ENCODE measurements around the gene FEM1A.
"Not testable (repeated sequence)": the region's sequence is repeated elsewhere in the genome, so short reads cannot be mapped to it uniquely, and the experiment has no call there.

FEM1A gene, protein sequence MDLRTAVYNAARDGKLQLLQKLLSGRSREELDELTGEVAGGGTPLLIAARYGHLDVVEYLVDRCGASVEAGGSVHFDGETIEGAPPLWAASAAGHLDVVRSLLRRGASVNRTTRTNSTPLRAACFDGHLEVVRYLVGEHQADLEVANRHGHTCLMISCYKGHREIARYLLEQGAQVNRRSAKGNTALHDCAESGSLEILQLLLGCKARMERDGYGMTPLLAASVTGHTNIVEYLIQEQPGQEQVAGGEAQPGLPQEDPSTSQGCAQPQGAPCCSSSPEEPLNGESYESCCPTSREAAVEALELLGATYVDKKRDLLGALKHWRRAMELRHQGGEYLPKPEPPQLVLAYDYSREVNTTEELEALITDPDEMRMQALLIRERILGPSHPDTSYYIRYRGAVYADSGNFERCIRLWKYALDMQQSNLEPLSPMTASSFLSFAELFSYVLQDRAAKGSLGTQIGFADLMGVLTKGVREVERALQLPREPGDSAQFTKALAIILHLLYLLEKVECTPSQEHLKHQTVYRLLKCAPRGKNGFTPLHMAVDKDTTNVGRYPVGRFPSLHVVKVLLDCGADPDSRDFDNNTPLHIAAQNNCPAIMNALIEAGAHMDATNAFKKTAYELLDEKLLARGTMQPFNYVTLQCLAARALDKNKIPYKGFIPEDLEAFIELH

DNA sequence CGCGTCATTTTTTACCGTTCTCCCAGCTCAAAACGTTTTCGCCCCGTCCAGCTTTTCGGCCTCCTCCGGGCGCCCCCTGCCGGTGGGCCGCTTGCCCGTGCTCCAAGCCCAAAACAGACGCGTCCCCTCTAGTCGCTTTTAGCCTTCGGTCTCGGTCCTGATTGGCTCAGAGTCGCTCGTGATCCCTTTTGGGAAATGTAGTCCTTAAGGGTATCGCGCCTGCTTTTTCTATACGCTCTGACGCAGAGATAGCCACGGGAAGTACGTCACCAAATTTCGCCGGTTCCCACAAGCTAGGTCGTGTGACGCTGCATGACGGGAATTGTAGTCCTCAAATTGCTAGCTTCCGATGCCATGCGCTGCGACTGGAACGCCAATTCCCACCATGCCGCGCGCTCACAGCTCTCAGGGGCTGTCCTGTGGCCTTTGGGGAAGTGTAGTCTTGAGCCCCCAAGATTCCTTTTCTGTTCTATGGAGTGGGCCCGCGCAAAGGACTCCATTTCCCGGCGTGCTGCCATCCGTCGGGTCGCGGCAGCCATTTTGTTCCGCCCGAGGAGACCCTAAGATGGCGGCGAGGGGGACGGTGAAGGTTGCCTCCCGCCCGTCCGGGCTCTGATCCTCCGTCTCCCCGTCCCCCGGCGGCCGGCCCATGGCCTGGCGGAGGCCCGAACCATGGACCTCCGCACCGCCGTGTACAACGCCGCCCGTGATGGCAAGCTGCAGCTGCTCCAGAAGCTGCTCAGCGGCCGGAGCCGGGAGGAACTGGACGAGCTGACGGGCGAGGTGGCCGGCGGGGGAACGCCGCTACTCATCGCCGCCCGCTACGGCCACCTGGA lies at the start of gene FEM1A:
Gene FEM1A (plus strand): TSS at position 552 of the 836 bp plus-strand sequence. CDS start 121 bp downstream, at position 673.
- peak; percentile 99 for DNase-seq

DNA sequence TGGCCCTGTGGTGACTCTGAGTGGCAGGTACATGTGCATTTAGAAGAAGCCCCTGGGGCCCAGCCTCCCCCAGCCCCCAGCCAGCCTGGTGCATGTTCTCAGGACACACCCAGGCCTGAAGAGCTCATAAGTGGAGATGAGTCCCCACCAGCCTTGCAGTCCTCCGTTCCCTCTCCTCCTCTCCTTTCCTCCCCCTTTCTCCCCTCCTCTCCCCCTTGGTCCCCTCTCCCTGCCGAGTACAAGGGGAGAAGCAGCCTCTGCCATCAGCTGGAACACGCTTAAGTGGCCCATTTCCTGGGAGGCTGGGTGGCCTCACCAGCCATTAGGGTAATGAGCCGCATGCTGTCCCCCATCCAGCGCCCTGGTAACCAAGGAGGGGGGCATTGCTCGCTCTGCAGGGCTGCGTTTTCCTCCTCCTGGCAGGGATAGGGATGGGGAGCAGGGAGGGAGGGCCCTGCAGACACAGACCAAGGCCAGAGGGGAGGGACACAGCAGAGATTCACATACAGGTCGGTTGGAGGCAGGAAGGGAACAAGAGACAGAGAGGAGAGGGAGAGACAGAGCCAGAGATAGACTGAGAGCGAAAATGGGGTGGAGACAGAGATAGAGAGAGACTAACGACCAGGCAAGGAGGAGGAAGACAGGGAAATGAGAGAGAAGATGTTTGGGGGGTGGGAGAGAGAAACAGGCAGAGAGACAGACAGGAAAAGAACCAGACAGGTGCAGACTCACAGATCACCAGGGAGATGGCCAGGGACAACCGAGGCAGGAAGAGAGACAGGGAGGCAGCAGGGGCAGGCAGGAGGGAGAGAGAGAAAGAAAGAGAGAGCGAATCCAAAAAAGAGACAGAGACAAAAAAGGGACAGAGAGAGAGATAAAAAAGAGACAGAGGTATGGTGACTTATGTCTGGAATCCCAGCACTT lies 48.5 kb upstream of the FEM1A start:
- DNase-seq, result no peak

- no peak for DNase-seq
Observed at GRCh38 chr19:4744451-4745174, 46.9 kb upstream of the FEM1A start.

GRCh38 chr19:4745175-4745574 lies 46.4 kb upstream of the FEM1A start:
- not testable (repeated sequence) for DNase-seq

DNA sequence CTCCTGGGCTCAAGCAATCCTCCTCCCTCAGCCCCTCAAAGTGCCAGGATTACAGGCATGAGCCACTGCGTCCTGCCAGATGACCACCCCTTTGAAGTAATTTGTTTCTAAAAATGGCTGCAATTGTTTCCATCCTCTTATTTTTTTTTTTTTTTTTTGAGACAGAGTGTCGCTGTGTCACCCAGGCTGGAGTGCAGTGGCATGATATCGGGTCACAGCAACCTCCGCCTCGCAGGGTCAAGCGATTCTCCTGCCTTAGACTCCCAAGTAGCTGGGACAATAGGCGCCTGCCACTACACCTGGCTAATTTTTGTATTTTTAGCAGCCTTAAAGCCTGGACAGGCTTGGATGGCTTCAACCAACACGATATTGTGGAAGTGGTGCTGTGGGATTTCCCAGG lies 45.5 kb upstream of the FEM1A start:
- DNase-seq, result no peak

DNA sequence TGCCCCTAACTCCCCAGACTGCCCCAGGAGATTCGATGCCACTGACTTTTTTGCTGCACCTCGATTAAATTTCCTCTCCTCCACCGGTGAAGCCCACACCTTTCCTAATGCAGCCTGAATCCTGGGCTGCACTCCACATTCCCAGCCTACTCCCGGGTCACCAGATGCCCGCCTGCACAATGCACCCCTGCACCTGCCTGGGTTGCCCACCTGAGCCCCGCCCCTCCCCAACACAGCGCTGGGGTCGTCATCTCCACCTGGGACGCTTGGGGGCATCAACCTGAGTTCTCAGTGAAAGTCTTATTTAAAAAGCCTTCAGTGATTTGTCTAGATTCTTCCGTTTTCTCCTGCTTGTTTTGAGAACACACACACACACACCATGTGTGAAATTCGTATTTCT lies 43.3 kb upstream of the FEM1A start:
- no peak for DNase-seq

GRCh38 chr19:4748589-4748988 lies 42.9 kb upstream of the FEM1A start:
- DNase-seq, result no peak

DNA sequence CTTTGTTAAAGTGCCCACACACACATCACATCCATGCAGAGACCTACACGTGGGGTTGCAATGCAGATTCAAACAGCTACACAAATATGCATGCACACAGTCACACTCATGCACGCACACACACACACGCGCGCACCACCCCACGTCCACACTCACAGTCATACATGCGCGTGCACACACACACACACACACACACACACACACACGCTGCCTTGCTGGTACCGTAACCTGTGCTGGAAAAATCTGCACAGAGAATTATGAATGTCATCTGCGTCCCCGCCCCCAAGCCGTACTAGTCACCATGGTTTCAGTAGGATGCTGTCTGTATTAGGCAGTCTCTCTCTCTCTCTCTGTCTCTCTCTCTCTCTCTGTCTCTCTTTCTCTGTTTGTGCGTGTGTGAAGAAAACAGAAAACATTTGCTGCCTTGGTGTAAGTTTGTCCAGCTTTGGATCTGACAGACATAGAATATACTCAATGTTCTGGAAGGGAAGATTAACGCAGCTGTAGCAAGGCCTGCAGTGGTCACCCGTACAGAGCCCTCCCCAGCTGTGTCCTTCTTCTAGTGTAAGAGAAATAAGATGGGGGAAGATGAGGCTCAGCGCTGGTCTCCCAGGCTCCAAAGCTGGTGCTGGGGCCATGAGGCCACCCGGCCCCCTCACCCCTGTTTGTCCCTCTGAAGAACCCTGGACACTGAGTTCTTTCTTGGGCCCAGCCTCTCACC lies 41.5 kb upstream of the FEM1A start:
- no peak for DNase-seq

- peak; percentile 46 for DNase-seq
Observed at GRCh38 chr19:4754248-4754647, 37.3 kb upstream of the FEM1A start.

DNA sequence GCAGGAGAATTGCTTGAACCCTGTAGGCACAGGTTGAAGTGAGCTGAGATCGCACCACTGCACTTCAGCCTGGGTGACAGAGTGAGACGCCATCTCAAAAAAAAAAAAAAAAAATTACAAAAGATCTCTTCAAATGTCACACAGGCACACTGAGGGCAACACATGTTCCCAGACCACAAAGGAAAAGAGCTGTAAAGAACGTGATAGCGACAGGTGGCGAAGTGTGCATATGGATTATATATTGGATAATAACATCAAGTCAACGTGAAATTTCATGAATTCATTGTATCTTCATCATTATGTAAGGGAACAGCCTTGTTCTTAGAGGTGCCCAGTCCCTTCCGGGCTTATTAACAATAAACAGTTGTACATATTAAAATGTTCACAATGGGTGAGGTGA lies 36.1 kb upstream of the FEM1A start:
- DNase-seq, result no peak

GRCh38 chr19:4758082-4758481 lies 33.5 kb upstream of the FEM1A start:
- DNase-seq, result no peak

DNA sequence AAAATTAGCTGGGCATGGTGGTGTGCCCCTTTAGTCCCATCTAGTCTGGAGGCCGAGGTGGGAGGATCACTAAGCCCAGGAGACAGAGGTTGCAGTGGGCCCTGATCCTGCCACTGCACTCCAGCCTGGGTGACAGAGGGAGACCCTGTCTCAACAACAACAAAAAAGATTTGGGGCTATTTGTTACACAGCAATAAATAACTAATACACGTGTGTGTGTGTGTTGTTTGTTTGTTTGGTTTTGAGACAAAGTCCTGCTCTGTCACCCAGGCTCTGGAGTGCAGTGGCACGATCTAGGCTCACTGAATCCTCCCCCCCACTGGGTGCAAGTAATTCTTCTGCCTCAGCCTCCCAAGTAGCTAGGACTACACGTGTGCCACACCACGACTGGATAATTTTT lies 32.9 kb upstream of the FEM1A start:
- DNase-seq, result no peak

DNA sequence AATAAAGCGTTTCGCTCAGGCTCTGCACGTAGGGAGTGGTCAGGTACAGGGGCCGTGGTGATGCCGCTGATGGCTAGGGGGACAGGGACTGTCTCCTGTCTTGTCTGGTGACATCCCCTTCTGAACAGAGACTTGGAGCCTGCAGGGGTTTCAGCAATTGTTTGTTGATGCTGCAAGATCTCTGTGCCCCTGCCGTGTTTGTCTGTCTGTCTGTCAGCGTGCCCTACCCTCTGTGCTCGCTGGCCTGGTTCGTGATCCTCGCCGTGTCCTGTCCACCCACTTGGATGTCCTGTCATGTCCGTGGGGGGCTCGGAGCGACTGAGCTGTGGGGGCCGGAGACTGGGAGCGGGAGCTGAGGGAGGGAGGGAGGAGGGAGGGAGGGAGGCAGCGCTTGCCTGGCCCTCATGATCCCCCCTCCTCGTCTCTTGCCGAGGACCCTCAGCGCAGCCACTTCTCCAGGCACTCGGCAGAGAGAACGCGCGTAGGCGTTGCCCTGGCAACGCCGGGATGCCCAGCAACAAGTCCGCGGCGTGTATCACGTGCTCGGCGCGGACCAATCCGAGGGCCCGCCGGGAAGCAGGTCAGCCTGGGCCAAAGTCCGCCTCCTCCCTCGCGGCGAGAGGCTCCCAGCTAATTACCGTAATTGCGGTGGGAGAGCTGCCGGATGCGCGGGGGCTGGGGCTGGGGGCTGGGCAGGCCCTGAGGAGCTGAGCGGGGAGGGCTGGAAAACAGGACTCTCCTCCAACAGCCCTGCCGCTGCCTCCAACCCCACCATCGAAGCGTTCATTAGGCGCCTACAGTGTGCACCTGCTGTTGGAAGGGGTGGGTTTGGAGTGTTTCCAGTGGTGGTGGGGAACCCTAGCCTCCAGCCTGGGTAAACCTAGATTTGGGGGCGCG lies 31.9 kb upstream of the FEM1A start:
- peak; percentile 80 for DNase-seq

DNA sequence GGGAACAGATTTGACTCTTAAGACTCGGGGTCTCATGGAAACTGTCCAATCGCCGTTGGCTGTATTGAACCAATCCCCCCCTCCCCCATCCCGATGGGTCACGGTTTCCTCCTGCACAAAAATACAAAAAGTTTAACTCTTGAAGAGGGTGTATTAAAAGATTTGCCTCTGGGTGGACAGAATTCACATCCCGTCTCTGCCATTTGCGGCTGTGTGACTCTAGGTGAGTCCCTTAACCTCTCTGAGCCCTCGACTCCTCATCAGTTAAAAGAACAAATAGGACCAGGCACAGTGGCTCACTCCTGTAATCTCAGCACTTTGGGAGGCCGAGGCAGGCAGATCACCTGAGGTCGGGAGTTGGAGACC lies 31.3 kb upstream of the FEM1A start:
- DNase-seq, result no peak

DNA sequence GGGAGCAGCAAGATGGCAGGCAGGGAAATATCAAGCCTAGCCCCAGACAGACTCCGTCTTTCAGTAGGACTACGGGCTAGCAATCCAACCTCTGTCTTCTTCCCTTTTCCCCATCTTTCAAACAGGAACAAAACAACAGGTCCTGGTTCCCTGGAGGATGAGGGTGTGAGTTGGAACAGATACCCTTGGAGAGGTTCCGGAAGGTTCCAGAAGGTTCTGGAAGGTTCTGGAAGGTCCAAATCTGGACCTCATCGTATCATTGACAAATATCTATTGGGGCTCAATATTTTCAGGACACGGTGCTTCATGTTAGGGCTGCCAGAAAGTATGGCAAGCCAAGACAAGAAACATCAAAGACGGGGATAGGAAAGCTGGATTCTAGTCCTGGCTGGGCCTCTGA lies 28.5 kb upstream of the FEM1A start:
- no peak for DNase-seq

GRCh38 chr19:4764393-4764660 lies 27.2 kb upstream of the FEM1A start:
- DNase-seq, result no peak

DNA sequence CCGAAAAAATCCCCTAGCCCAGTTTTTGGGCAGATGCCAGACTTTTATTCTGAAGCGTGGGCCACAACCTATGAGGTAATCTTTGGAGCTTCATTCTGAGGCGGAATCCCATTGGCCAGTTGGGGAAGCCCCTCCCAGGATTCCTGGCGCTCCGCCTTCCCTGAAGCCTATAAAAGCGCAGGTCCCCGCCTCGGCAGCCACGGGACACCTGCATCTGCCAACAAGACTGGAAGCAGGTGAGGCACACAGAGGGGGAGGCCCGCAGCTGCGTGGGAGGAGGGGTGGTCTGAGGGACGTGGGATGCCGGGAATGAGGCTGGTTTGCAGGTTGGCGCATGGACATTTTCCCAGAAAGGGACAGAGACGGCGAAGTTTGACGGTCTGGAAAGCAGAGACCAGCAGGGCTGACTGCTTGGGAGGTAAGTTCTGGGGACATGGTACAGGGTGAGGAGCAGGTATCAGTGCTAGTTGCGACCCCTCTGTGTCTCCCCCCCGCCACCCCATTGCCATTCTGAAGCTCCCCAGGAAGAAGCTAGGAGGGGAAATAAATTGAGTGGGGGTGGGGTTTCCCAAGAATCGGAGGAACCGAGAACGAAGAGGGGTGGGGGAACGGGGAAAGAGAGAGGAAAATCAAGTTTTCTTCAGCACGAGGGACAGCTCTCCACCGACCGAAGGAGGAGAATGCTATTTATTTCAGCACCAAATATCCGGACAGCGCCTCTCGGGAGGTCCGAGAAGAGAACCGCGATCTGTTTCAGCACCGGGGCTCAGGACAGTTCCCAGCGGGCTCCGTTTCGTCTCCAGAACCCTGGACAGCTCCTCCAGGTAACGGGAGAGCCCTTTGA lies 22.4 kb upstream of the FEM1A start:
- DNase-seq, result peak; percentile 52

- DNase-seq, result no peak
Observed at GRCh38 chr19:4772566-4772965, 19.0 kb upstream of the FEM1A start.

- DNase-seq, result no peak
Observed at GRCh38 chr19:4773047-4773640, 18.4 kb upstream of the FEM1A start.

All from DMS 273 treated with DMSO at 0.1 percent for 48 hours (cell line).